Ishikawa (cell line): ENCODE results near the gene FCHSD2.

Source experiments
- CEBPB ChIP-seq: IDR thresholded peaks from 2 replicates; pipeline ENCODE4 v1.6.1; 2012
- CREB1 ChIP-seq: IDR thresholded peaks from 2 replicates; pipeline ENCODE4 v1.6.1; 2012; ENCODE audit warnings: low read depth
- EGR1 ChIP-seq: IDR thresholded peaks from 2 replicates; pipeline ENCODE4 v1.6.1; 2012
- EP300 ChIP-seq: IDR thresholded peaks from 2 replicates; pipeline ENCODE4 v1.6.1; 2012; ENCODE audit warnings: borderline replicate concordance
- FOXM1 ChIP-seq: IDR thresholded peaks from 2 replicates; pipeline ENCODE4 v1.6.1; 2012; ENCODE audit warnings: low read depth, borderline replicate concordance
- NFIC ChIP-seq: IDR thresholded peaks from 2 replicates; pipeline ENCODE4 v1.6.1; 2012
- RAD21 ChIP-seq: IDR thresholded peaks from 2 replicates; pipeline ENCODE4 v1.6.1; 2012; ENCODE audit warnings: low read depth
- TAF1 ChIP-seq: IDR thresholded peaks from 2 replicates; pipeline ENCODE4 v1.6.1; 2012; ENCODE audit warnings: low read depth, mild to moderate bottlenecking
- TCF12 ChIP-seq: IDR thresholded peaks from 2 replicates; pipeline ENCODE4 v1.6.1; 2012; ENCODE audit warnings: low read depth
- TEAD4 ChIP-seq: IDR thresholded peaks from 2 replicates; pipeline ENCODE4 v1.6.1; 2012
- YY1 ChIP-seq: IDR thresholded peaks from 2 replicates; pipeline ENCODE4 v1.6.1; 2012; ENCODE audit warnings: low read depth
- ZBTB7A ChIP-seq: IDR thresholded peaks from 2 replicates; pipeline ENCODE4 v1.6.1; 2012; ENCODE audit warnings: low read depth
- TF ChIP-seq, protein P1 (sequence below): IDR thresholded peaks from 2 replicates; pipeline ENCODE4 v1.6.1; 2012
- TF ChIP-seq, protein P2 (sequence below): IDR thresholded peaks from 2 replicates; pipeline ENCODE4 v1.6.1; 2012; ENCODE audit warnings: low read depth, mild to moderate bottlenecking
- TF ChIP-seq, protein P3 (sequence below): IDR thresholded peaks from 2 replicates; pipeline ENCODE4 v1.6.1; 2012

FCHSD2 gene

DNA sequence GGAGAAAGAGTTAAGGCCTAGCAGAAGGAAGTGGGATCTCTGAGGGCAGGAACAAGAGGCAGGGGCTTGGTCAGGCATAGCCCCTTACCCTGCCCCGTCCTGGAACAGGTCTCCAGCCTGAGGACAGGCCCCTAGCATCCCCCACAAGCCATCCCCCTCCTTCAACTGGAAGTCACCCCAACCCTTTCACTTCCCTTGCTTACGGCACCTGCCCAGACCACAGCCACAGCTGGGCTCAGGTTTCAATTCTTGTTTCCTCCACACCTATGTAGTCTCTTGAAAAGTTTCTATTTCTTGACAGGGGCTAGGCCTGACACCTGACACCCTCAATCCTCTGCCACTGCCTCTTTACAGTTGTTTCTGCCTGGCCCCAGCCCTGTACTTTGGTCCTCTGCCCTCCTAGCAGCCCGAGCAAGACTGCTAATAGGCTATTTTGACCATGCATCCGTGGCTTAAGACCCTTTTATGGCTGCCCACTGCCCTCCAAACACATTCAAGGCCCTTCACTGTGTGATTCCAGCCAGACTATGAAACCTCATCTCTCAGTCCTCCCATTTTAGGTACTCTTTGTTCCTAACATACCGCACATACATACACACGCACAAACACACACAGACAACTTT, 10.9 kb upstream of the FCHSD2 start:
- TF ChIP-seq YY1 (no peak), TEAD4 (no peak)

DNA sequence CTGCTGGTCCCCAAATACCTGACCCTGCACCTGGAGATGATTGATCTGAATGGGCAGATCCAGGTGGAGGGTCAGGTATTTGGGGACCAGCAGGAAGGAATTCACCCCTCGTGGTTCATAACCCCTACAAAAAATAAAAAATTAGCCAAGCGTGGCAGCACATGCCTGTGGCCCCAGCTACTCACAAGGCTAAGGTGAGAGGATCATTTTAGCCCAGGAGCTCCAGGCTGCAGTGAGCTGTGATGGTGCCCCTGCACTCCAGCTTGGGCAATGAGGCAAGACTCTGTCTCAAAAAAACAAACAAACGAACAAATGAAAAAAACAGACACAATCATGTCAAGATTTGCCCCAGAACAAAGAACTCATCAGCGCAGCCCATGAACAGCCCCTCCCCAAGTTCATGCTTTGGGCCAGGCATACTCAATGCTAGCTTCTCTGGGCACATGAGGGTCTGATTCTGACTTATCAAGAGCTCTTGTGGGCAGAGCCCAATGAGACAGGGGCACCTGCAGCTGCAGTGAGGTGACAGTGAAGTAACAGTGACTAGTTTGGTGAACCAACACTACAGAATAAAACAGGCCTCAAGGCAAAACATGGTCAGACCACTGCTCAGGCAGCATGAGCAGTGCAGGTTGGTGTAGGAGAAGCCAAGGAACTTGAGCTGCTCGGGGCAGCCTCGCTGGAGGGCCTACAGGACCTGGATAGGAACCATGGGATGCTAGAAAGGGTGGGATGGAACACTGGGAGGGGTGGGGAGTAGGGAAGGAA, 10.2 kb upstream of the FCHSD2 start:
- TF ChIP-seq CREB1: no peak
- no peak for TF ChIP-seq RAD21
- no peak for TF ChIP-seq TCF12
- no peak for TF ChIP-seq CEBPB
- no peak for TF ChIP-seq YY1

DNA sequence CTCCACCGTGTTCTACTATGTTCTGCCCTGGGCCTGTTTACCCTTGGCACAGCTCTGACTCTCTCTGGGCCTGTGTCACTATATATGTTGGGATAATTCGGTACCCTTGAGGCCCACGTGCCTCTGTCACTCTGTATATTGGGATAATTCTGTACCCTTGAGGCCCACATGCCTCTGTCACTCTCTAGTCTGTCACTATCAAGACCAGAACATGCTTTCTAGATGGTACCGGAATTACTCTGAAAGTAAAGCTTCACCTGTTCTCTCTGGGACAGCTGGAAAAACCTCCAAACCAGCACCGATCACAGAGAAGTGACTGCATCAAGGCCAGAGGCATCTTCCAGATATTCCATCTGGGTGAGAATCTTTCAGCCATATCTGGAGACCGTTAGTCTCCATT, 9.3 kb upstream of the FCHSD2 start:
- TF ChIP-seq, protein P1, sequence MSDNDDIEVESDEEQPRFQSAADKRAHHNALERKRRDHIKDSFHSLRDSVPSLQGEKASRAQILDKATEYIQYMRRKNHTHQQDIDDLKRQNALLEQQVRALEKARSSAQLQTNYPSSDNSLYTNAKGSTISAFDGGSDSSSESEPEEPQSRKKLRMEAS: no peak
- TF ChIP-seq, protein P2, sequence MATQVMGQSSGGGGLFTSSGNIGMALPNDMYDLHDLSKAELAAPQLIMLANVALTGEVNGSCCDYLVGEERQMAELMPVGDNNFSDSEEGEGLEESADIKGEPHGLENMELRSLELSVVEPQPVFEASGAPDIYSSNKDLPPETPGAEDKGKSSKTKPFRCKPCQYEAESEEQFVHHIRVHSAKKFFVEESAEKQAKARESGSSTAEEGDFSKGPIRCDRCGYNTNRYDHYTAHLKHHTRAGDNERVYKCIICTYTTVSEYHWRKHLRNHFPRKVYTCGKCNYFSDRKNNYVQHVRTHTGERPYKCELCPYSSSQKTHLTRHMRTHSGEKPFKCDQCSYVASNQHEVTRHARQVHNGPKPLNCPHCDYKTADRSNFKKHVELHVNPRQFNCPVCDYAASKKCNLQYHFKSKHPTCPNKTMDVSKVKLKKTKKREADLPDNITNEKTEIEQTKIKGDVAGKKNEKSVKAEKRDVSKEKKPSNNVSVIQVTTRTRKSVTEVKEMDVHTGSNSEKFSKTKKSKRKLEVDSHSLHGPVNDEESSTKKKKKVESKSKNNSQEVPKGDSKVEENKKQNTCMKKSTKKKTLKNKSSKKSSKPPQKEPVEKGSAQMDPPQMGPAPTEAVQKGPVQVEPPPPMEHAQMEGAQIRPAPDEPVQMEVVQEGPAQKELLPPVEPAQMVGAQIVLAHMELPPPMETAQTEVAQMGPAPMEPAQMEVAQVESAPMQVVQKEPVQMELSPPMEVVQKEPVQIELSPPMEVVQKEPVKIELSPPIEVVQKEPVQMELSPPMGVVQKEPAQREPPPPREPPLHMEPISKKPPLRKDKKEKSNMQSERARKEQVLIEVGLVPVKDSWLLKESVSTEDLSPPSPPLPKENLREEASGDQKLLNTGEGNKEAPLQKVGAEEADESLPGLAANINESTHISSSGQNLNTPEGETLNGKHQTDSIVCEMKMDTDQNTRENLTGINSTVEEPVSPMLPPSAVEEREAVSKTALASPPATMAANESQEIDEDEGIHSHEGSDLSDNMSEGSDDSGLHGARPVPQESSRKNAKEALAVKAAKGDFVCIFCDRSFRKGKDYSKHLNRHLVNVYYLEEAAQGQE: no peak
- TF ChIP-seq TCF12: no peak
- no peak for TF ChIP-seq RAD21
- TF ChIP-seq TAF1: no peak
- TF ChIP-seq, protein P3, sequence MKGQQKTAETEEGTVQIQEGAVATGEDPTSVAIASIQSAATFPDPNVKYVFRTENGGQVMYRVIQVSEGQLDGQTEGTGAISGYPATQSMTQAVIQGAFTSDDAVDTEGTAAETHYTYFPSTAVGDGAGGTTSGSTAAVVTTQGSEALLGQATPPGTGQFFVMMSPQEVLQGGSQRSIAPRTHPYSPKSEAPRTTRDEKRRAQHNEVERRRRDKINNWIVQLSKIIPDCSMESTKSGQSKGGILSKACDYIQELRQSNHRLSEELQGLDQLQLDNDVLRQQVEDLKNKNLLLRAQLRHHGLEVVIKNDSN: no peak
- no peak for TF ChIP-seq FOXM1
- no peak for TF ChIP-seq EGR1
- no peak for TF ChIP-seq NFIC
- TF ChIP-seq CREB1: no peak

DNA sequence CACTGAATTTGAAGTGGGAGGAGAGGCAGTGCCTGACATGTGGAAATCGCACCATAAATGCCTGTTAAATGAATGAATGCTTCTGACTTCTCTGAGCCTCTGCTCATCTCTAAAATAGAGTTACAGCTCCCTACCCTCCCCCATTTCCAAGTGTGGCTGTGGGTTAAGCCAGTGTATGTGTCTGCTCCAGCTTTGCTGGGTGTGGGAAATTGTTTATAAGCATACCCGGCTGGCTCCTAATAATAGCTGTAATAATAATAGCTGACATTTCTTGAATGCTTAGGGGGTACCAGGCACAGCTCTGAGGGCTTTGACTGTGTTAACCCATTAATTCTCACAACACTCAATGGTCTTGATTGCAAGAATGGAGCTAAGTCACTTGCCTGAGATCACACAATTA, 7.0 kb upstream of the FCHSD2 start:
- TF ChIP-seq CREB1 (no peak), TCF12 (no peak), CEBPB (no peak), TAF1 (no peak)
- TF ChIP-seq, protein P1: no peak

DNA sequence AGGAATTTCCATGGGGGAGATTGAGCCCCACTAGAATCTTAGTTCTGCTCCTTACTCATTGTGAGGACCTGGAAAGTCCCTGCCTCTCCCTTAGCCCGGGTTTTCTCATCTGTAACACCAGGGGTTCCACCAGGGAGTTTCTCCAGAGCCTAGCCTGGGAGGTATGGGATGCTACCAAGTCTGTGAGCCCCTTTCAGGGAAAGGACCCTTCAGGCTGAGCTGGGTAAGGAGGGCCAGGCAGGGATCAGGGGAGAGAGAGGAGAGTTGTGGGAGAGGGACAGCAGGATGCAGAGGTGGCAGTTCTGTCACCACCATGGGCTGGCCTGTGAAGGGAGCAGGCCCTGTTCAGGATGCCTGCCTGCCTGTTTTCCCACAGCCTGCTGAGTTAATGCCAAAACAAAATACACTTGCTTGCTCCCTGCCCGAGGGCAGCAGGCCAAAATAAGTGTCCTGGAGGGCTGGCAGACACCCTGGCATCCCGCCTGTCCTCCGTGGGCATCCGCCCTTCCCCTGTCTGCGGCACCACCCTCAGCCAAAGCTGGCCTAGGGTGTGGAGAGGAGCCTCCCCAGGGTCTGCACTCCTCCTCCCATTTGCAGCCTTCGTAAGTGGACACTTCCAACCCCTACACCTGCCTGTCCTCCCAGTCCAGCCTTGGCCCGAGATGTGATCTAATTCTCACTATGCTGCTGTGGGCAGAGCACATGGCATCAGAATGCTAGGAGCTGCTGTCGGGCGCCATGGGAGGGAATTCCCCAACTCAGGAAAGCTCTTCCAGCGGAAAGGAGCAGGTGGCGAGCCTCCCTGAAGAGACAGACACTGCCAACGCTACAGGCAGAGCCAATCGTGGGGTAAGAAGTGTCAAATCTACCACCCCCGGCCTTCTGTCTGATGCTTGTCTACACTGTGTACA, 5.9 kb upstream of the FCHSD2 start:
- TF ChIP-seq EGR1 (no peak), TAF1 (no peak), CREB1 (no peak), ZBTB7A (no peak), YY1 (no peak), TEAD4 (no peak)

DNA sequence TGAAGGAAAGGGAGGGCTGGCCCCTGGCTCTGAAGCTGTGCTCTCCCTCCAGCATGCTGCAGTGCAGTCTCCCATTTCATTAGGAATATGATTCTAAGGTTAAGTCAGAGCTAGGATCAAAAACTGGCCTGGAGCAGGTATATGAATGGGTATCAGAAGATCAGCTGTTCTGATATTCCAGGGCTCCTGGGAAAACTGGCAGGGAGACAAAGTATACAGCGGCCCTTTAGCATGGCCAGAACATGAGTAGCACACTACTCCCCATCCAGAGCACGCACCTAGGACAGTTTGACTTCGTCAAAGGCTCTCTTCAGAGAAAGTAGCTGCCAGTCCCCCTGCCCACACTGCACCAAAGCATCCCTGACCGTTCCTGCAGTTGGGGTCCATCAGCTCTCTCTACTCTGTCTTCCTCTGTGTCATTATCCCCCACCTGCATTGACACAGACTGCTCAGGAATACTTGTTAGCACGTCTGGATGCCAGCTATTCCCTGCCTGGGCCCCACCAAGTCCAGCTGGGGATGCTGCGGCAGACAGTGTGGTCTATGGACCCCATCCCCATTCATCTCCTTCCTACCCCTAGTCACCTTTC, 4.0 kb upstream of the FCHSD2 start:
- TF ChIP-seq, protein P3: no peak
- no peak for TF ChIP-seq RAD21
- no peak for TF ChIP-seq CREB1
- no peak for TF ChIP-seq CEBPB
- TF ChIP-seq TEAD4: no peak
- TF ChIP-seq EP300: no peak
- no peak for TF ChIP-seq ZBTB7A

DNA sequence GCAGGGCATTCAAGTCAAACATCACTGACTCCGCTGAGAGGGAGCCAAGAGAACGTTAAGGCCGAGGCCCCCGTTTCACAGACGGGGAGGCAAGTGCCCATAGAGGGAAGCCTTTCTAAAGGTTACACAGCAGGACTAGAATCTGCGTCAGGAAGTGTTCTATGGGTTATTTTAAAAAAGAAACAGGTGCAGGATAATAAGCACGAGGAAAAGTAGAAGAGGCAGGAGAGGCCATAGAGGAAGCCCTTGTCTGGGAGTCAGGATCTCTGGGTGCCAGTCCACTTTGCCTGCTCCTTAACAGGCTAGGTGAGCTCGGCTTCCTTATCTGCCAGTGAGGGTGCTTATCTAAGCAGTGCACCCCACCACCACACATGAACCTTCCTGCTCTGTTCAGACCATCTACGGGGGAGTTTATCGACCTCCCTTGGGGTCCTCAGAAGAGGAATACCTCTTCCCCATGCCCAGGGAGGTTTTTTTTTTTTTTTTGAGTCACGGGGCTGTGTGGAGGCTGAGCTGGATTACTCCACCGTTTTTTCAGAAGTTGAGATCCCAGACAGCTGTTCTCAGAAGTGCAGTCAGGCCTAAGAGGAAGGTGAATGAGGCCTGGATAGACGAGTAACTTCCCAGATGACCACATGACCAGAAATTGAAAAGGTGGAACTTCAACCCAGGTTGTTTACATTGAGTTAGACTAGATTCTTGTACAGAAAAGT, 1.2 kb upstream of the FCHSD2 start:
- TF ChIP-seq EP300: no peak
- no peak for TF ChIP-seq FOXM1
- no peak for TF ChIP-seq TEAD4
- TF ChIP-seq, protein P2: no peak
- TF ChIP-seq TCF12: no peak
- no peak for TF ChIP-seq TAF1
- TF ChIP-seq ZBTB7A: no peak
- TF ChIP-seq, protein P3: no peak
- TF ChIP-seq, protein P1: no peak
- TF ChIP-seq YY1: no peak
- TF ChIP-seq CREB1: no peak
- TF ChIP-seq NFIC: no peak
- TF ChIP-seq EGR1: no peak
- TF ChIP-seq CEBPB: no peak
- TF ChIP-seq RAD21: no peak
